Measurements from ENCODE around the gene SNRPD3.

DNA sequence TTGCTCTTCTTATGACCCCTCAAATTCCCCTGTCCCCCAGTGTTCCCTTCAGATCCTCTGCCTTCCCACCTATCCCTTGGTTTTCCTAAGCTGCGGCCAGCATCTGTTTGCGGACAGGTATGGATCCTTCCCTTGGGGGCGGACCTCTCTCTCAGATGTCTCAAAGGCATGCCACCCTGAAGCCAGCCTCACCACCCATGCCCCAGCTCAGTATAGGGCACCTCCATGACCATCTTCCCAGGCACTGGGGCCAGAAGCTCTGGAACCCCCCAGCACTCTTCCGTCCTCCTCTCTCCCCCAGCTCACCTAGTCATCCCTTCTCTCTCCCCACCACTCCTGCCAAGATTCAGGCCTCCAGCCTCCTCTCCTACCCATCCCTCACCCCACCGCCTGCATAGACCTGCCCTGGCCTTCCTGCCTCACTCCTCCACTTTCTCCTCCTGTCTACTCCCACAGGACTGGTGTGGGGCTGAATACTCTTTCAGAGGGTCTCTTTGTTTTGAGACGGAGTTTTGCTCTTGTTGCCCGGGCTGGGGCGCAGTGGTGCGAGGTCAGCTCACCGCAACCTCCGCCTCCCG, 34.9 kb downstream of the SNRPD3 start:
- TF ChIP-seq, protein P1, sequence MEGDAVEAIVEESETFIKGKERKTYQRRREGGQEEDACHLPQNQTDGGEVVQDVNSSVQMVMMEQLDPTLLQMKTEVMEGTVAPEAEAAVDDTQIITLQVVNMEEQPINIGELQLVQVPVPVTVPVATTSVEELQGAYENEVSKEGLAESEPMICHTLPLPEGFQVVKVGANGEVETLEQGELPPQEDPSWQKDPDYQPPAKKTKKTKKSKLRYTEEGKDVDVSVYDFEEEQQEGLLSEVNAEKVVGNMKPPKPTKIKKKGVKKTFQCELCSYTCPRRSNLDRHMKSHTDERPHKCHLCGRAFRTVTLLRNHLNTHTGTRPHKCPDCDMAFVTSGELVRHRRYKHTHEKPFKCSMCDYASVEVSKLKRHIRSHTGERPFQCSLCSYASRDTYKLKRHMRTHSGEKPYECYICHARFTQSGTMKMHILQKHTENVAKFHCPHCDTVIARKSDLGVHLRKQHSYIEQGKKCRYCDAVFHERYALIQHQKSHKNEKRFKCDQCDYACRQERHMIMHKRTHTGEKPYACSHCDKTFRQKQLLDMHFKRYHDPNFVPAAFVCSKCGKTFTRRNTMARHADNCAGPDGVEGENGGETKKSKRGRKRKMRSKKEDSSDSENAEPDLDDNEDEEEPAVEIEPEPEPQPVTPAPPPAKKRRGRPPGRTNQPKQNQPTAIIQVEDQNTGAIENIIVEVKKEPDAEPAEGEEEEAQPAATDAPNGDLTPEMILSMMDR (IDR thresholded peaks at IDR 0.05), result no peak
- TF ChIP-seq EZH2 (IDR thresholded peaks at IDR 0.05), result no peak
- TF ChIP-seq EZH2phosphoT487 (IDR thresholded peaks at IDR 0.05), result no peak

All from neural progenitor cell (in vitro differentiated cells).